ENCODE measurements around the gene MGAT4B. TPM values are rescaled to one million over a fixed set of nuclear protein-coding genes. Genes with fewer than 3 reads are reported as not detected.

Gene MGAT4B
- total and polyA plus RNA-seq, 2 of the 13 experiments (the other 11 are each of a cell fraction or from before 2014, with no cell fraction given): 93.5 to 130 TPM

DNA sequence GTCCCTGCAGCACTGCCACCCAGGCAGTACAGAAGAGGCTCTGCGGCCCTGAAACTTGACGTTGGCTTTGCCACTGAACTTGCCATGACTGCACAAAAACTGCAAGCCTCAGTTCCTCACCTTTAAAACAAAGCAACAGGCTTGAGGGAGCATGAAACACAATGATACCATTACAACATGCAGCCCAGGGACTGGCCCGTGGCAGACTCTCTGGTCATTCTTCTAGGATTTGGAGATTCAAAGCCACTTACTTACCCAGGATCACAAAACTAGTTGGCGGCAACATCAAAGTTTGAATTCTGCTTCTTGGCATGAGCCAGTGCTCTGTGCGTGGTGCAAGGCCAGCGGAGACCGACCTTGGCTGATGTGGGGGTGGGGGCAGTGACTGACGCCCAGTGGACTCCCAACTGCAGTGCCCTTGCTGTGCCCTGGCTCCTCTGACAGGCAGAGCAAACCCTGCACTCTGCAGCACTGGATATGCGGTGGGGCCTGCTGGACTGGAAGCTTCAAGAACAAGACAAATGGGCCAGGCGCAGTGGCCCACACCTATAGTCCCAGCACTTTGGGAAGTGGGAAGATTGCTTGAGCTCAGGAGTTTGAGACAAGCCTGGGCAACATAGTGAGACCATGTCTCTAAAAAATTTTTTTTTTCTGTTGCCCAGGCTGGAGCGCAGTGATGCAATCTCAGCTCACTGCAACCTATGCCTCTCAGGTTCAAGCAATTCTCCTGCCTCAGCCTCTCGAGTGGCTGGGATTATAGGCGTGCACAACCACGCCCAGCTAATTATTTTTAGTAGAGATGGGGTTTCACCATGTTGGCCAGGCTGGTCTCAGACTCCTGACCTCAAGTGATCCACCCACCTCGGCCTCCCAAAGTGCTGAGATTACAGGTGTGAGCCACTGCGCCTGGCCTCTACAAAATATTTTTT, 32.9 kb upstream of the MGAT4B start (continued):
- TF ChIP-seq, protein P1, sequence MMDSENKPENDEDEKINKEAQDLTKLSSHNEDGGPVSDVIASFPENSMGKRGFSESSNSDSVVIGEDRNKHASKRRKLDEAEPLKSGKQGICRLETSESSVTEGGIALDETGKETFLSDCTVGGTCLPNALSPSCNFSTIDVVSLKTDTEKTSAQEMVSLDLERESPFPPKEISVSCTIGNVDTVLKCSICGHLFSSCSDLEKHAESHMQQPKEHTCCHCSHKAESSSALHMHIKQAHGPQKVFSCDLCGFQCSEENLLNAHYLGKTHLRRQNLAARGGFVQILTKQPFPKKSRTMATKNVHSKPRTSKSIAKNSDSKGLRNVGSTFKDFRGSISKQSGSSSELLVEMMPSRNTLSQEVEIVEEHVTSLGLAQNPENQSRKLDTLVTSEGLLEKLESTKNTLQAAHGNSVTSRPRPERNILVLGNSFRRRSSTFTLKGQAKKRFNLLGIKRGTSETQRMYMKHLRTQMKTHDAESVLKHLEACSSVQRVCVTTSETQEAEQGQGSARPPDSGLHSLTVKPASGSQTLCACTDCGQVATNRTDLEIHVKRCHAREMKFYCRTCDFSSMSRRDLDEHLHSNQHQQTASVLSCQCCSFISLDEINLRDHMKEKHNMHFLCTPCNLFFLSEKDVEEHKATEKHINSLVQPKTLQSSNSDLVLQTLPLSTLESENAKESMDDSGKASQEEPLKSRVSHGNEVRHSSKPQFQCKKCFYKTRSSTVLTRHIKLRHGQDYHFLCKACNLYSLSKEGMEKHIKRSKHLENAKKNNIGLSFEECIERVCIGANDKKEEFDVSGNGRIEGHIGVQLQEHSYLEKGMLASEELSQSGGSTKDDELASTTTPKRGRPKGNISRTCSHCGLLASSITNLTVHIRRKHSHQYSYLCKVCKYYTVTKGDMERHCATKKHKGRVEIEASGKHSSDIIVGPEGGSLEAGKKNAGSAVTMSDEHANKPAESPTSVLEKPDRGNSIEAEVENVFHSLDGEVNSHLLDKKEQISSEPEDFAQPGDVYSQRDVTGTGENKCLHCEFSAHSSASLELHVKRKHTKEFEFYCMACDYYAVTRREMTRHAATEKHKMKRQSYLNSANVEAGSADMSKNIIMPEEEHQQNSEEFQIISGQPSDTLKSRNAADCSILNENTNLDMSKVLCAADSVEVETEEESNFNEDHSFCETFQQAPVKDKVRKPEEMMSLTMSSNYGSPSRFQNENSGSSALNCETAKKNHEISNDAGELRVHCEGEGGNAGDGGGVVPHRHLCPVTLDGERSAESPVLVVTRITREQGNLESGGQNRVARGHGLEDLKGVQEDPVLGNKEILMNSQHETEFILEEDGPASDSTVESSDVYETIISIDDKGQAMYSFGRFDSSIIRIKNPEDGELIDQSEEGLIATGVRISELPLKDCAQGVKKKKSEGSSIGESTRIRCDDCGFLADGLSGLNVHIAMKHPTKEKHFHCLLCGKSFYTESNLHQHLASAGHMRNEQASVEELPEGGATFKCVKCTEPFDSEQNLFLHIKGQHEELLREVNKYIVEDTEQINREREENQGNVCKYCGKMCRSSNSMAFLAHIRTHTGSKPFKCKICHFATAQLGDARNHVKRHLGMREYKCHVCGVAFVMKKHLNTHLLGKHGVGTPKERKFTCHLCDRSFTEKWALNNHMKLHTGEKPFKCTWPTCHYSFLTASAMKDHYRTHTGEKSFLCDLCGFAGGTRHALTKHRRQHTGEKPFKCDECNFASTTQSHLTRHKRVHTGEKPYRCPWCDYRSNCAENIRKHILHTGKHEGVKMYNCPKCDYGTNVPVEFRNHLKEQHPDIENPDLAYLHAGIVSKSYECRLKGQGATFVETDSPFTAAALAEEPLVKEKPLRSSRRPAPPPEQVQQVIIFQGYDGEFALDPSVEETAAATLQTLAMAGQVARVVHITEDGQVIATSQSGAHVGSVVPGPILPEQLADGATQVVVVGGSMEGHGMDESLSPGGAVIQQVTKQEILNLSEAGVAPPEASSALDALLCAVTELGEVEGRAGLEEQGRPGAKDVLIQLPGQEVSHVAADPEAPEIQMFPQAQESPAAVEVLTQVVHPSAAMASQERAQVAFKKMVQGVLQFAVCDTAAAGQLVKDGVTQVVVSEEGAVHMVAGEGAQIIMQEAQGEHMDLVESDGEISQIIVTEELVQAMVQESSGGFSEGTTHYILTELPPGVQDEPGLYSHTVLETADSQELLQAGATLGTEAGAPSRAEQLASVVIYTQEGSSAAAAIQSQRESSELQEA (CRISPR knock-in tag; IDR thresholded peaks at IDR 0.05; ENCODE audit: not compliant biosample characterization): no peak
- TF ChIP-seq ATRX (CRISPR knock-in tag; IDR thresholded peaks at IDR 0.05; ENCODE audit: borderline replicate concordance) (no peak), HOXA5 (CRISPR knock-in tag; IDR thresholded peaks at IDR 0.05) (no peak), ZNF597 (CRISPR knock-in tag; IDR thresholded peaks at IDR 0.05) (no peak), KDM2A (CRISPR knock-in tag; IDR thresholded peaks at IDR 0.05; ENCODE audit: borderline replicate concordance, low read depth) (peak; percentile 51; the same call in 1 of the 2 replicates), ZNF800 (CRISPR knock-in tag; IDR thresholded peaks at IDR 0.05) (0 out of 2 replicates have a peak, but pooled peaks have one; percentile 26), ZBTB34 (CRISPR knock-in tag; IDR thresholded peaks at IDR 0.05) (0 out of 2 replicates have a peak, but pooled peaks have one; percentile 50), TRIM24 (CRISPR knock-in tag; IDR thresholded peaks at IDR 0.05) (no peak), RCOR2 (CRISPR knock-in tag; IDR thresholded peaks at IDR 0.05) (no peak), ZNF652 (CRISPR knock-in tag; IDR thresholded peaks at IDR 0.05; ENCODE audit: borderline replicate concordance, low read depth) (no peak)
- TF ChIP-seq, protein P2, sequence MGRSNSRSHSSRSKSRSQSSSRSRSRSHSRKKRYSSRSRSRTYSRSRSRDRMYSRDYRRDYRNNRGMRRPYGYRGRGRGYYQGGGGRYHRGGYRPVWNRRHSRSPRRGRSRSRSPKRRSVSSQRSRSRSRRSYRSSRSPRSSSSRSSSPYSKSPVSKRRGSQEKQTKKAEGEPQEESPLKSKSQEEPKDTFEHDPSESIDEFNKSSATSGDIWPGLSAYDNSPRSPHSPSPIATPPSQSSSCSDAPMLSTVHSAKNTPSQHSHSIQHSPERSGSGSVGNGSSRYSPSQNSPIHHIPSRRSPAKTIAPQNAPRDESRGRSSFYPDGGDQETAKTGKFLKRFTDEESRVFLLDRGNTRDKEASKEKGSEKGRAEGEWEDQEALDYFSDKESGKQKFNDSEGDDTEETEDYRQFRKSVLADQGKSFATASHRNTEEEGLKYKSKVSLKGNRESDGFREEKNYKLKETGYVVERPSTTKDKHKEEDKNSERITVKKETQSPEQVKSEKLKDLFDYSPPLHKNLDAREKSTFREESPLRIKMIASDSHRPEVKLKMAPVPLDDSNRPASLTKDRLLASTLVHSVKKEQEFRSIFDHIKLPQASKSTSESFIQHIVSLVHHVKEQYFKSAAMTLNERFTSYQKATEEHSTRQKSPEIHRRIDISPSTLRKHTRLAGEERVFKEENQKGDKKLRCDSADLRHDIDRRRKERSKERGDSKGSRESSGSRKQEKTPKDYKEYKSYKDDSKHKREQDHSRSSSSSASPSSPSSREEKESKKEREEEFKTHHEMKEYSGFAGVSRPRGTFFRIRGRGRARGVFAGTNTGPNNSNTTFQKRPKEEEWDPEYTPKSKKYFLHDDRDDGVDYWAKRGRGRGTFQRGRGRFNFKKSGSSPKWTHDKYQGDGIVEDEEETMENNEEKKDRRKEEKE (IDR thresholded peaks at IDR 0.05): no peak

All from HepG2 (cell line).